Dermis microvascular lymphatic vessel endothelial cell (primary cell): ENCODE results near the gene IL23R. TPM values are rescaled to one million over a fixed set of nuclear protein-coding genes. Genes with fewer than 3 reads are reported as not detected.

Experiments
- DNase-seq, 2 donors: peaks; one replicate each; pipeline versions ENCODE4 v3.0.0 to v3.0.0-alpha.2; 2010; ENCODE audit warnings: low read depth in 2 of 2
- total RNA-seq: library from RNA; depleted of rRNA; stranded (reverse); fragments of >200 nt; gene quantifications from 2 replicates; pipeline ENCODE4 v1.2.1, GENCODE V29; 2014

The IL23R gene
- total RNA-seq, 1 donor from 2014 or later = not detected

- DNase-seq = no peak
Observed at GRCh38 chr1:67304023-67304422, 137.8 kb downstream of the IL23R start.

GRCh38 chr1:67306547-67306946 lies 140.3 kb downstream of the IL23R start:
- no peak for DNase-seq

- DNase-seq = no peak
Observed at GRCh38 chr1:67307251-67308060, 141.2 kb downstream of the IL23R start, which contains the start of gene IL12RB2. IL12RB2 (plus strand) TSS chr1:67307873; CDS start chr1:67320369, 12,496 bp downstream.

- no peak for DNase-seq
Observed at GRCh38 chr1:67308136-67308535, 141.9 kb downstream of the IL23R start.

Other genes with a start within 250 kb of the IL23R start
- 1.8 and 1.9 TPM in 2 replicates for gene DNAI4, start 241.6 kb upstream of the IL23R start, total RNA-seq
- gene MIER1, start 241.5 kb upstream of the IL23R start, total RNA-seq = 19.4 and 20.7 TPM in 2 replicates
- 3.6 and 3.7 TPM in 2 replicates for gene SLC35D1, start 112.3 kb upstream of the IL23R start, total RNA-seq
- gene C1orf141, start 31.5 kb upstream of the IL23R start, total RNA-seq = not detected in 2 replicates
- 0.13 TPM in 1 of 2 replicates, not detected in the other for gene IL12RB2, start 141.4 kb downstream of the IL23R start, total RNA-seq